ENCODE measurements around the gene CCS. TPM values are rescaled to one million over a fixed set of nuclear protein-coding genes. Genes with fewer than 3 reads are reported as not detected.

The CCS gene
- total RNA-seq, 1 donor from 2014 or later, result 34.2 TPM

GRCh38 chr11:66652651-66653050, 59.7 kb downstream of the CCS start:
- peaks cover 11% of the 10 kb centered on the region for H3K36me3 Mint-ChIP-seq (ENCODE audit: low read depth)
- no peaks in the 10 kb centered on the region for H3K27me3 Mint-ChIP-seq (ENCODE audit: low read depth)
- peak overlapping the region; percentile 53 for H3K27ac Mint-ChIP-seq (ENCODE audit: unreplicated experiment)
- H3K4me1 Mint-ChIP-seq (ENCODE audit: low read depth), result peaks cover under 1% of the 10 kb centered on the region
- no peak for DNase-seq (ENCODE audit: low spot score)
- H3K9me3 Mint-ChIP-seq (ENCODE audit: low read depth), result no peaks in the 10 kb centered on the region
- H3K4me3 Mint-ChIP-seq (ENCODE audit: unreplicated experiment), result no peak overlapping the region
- TF ChIP-seq, protein P1, sequence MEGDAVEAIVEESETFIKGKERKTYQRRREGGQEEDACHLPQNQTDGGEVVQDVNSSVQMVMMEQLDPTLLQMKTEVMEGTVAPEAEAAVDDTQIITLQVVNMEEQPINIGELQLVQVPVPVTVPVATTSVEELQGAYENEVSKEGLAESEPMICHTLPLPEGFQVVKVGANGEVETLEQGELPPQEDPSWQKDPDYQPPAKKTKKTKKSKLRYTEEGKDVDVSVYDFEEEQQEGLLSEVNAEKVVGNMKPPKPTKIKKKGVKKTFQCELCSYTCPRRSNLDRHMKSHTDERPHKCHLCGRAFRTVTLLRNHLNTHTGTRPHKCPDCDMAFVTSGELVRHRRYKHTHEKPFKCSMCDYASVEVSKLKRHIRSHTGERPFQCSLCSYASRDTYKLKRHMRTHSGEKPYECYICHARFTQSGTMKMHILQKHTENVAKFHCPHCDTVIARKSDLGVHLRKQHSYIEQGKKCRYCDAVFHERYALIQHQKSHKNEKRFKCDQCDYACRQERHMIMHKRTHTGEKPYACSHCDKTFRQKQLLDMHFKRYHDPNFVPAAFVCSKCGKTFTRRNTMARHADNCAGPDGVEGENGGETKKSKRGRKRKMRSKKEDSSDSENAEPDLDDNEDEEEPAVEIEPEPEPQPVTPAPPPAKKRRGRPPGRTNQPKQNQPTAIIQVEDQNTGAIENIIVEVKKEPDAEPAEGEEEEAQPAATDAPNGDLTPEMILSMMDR (IDR thresholded peaks at IDR 0.05), result no peak

DNA sequence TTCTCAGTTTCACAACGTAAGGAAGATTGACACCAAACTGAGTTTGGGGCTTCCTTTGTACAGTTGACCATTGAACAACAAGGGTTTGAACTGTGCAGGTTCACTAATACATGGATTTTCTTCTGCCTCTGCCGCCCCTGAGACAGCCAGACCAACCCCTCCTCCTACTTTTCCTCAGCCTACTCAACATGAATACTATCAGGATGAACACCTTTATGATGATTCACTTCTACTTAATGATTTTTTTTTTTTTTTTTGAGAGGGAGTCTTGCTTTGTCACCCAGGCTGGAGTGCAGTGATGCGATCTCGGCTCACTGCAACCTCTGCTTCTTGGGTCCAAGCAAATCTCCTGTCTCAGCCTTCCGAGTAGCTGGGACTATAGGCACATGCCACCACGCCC, 60.1 kb downstream of the CCS start:
- no peak for DNase-seq (ENCODE audit: low spot score)
- H3K27me3 Mint-ChIP-seq (ENCODE audit: low read depth), result no peaks in the 10 kb centered on the region
- TF ChIP-seq, protein P1 (IDR thresholded peaks at IDR 0.05), result no peak
- H3K4me1 Mint-ChIP-seq (ENCODE audit: low read depth), result no peaks in the 10 kb centered on the region
- no peak overlapping the region for H3K27ac Mint-ChIP-seq (ENCODE audit: unreplicated experiment)
- no peaks in the 10 kb centered on the region for H3K9me3 Mint-ChIP-seq (ENCODE audit: low read depth)
- H3K4me3 Mint-ChIP-seq (ENCODE audit: unreplicated experiment), result no peak overlapping the region
- peaks cover 10% of the 10 kb centered on the region for H3K36me3 Mint-ChIP-seq (ENCODE audit: low read depth)

Other genes starting within 250 kb of the CCS start
- gene BRMS1, start 248.1 kb upstream of the CCS start, total RNA-seq, result 22.4 to 23.6 TPM (median 23.3 TPM) in 3 replicates
- 18.2 to 30.4 TPM (median 21.1 TPM) in 3 replicates for gene B4GAT1, start 245.6 kb upstream of the CCS start, total RNA-seq
- 2.6 to 8.9 TPM (median 7.9 TPM) in 3 replicates for gene SLC29A2, start 221.4 kb upstream of the CCS start, total RNA-seq
- gene NPAS4, start 172.2 kb upstream of the CCS start, total RNA-seq, result 0.60 to 1.7 TPM (median 1.2 TPM) in 3 replicates
- 30.9 to 45.6 TPM (median 35.9 TPM) in 3 replicates for gene MRPL11, start 154.3 kb upstream of the CCS start, total RNA-seq
- gene PELI3, start 126.3 kb upstream of the CCS start, total RNA-seq, result 9.1 to 10.5 TPM (median 10.0 TPM) in 3 replicates
- 43.2 to 54.7 TPM (median 44.4 TPM) in 3 replicates for gene DPP3, start 112.8 kb upstream of the CCS start, total RNA-seq
- 18.1 to 40.6 TPM (median 20.6 TPM) in 3 replicates for gene BBS1, start 82.5 kb upstream of the CCS start, total RNA-seq
- 13.5 to 16.2 TPM (median 13.8 TPM) in 3 replicates for gene ZDHHC24, start 47.1 kb upstream of the CCS start, total RNA-seq
- 0.07 TPM in 1 of 3 replicates, not detected in the others for gene ACTN3, start 46.3 kb upstream of the CCS start, total RNA-seq
- gene CTSF, start 24.6 kb upstream of the CCS start, total RNA-seq, result not detected in 3 replicates
- 0.23 to 0.32 TPM (median 0.27 TPM) in 3 replicates for gene CCDC87, start 122 bp upstream of the CCS start, total RNA-seq
- gene RBM14, start 23.4 kb downstream of the CCS start, total RNA-seq, result 43.9 to 65.2 TPM (median 45.6 TPM) in 3 replicates
- 109 to 118 TPM (median 117 TPM) in 3 replicates for gene RBM4, start 45.5 kb downstream of the CCS start, total RNA-seq
- gene RBM4B, start 84.7 kb downstream of the CCS start, total RNA-seq, result 19.6 to 26.3 TPM (median 22.5 TPM) in 3 replicates
- 13.2 to 18.6 TPM (median 15.7 TPM) in 3 replicates for gene SPTBN2, start 136.0 kb downstream of the CCS start, total RNA-seq